SK-N-SH (cell line): ENCODE results near the gene TLL2. TPM values are rescaled to one million over a fixed set of nuclear protein-coding genes. Genes with fewer than 3 reads are reported as not detected.

Experiments
- CTCF ChIA-PET: fragments of 300-600, 350-600 bp; formaldehyde crosslinking; extraction: SDS; loops from one replicate; lab custom pipeline; 2021; lab: Yijun Ruan, JAX
- POLR2A ChIA-PET: fragments of 350-600 bp; sonication (Branson Sonifier 250); formaldehyde crosslinking; extraction: SDS; loops from one replicate; lab custom pipeline; 2020; ENCODE audit warnings: antibody characterized with exemption, inconsistent platforms; lab: Yijun Ruan, JAX
- DNase-seq: peaks from one replicate; pipeline ENCODE4 v3.0.0; 2012
- H2AFZ ChIP-seq: fragments of 200-600 bp; sonication (generic); 2 replicates; pipeline ENCODE4 v1.8.1; 2016; ENCODE audit warnings: antibody characterized with exemption, mild to moderate bottlenecking, low read depth
- H3F3A ChIP-seq: fragments of 200-600 bp; sonication (generic); replicated peaks from 2 replicates; pipeline ENCODE3; 2016; ENCODE audit warnings: antibody characterized with exemption, mild to moderate bottlenecking; ENCODE audit not compliant: insufficient read depth
- H3K27ac ChIP-seq, 2 experiments: fragments of 200-500 bp in 1 of 2; fragments of 200-600 bp in 1 of 2; sonication (Bioruptor generic) in 1 of 2; sonication (generic), shearing (Covaris generic) in 1 of 2; 2 replicates each; pipeline versions ENCODE4 v1.5.1 to v1.6.1; 2014 to 2016; ENCODE audit warnings: low read depth in 2 of 2, inconsistent platforms in 1 of 2, low read length in 1 of 2, mild to moderate bottlenecking in 1 of 2, mixed read lengths in 1 of 2
- H3K27me3 ChIP-seq: fragments of 200-600 bp; sonication (generic), shearing (Covaris generic); 2 replicates; pipeline ENCODE4 v1.6.1; 2016; ENCODE audit warnings: mixed run types; ENCODE audit not compliant: insufficient read depth
- H3K36me3 ChIP-seq, 2 experiments: fragments of 200-500 bp in 1 of 2; fragments of 200-600 bp in 1 of 2; sonication (Bioruptor generic) in 1 of 2; sonication (generic) in 1 of 2; replicated peaks in 1 of 2; 2 replicates each; pipeline versions ENCODE3 to v1.5.1; 2014 to 2016; ENCODE audit warnings: low read length in 1 of 2, mild to moderate bottlenecking in 1 of 2; ENCODE audit not compliant: insufficient read depth in 2 of 2, control insufficient read depth in 1 of 2
- H3K4me1 ChIP-seq, 2 experiments: fragments of 200-500 bp in 1 of 2; fragments of 200-600 bp in 1 of 2; sonication (Bioruptor generic) in 1 of 2; sonication (generic), shearing (Covaris generic) in 1 of 2; 2 replicates each; pipeline versions ENCODE4 v1.5.1 to v1.6.1; 2014 to 2016; ENCODE audit warnings: low read depth in 1 of 2, low read length in 1 of 2, mixed run types in 1 of 2; ENCODE audit not compliant: insufficient read depth in 2 of 2, control insufficient read depth in 1 of 2
- H3K4me2 ChIP-seq: fragments of 200-600 bp; sonication (generic), shearing (Covaris generic); 2 replicates; pipeline ENCODE4 v1.6.1; 2017; ENCODE audit warnings: mixed run types
- H3K4me3 ChIP-seq, 2 experiments: fragments of 200-500 bp in 1 of 2; fragments of 200-600 bp in 1 of 2; sonication (Bioruptor generic) in 1 of 2; sonication (generic), shearing (Covaris generic) in 1 of 2; 2 replicates each; pipeline versions ENCODE4 v1.5.1 to v1.8.1; 2014 to 2016; ENCODE audit warnings: low read depth in 2 of 2, inconsistent platforms in 1 of 2, low read length in 1 of 2, mild to moderate bottlenecking in 1 of 2, mixed read lengths in 1 of 2, moderate library complexity in 1 of 2
- H3K79me2 ChIP-seq: fragments of 200-600 bp; sonication (generic); 2 replicates; pipeline ENCODE4 v1.8.1; 2017; ENCODE audit warnings: mild to moderate bottlenecking; ENCODE audit not compliant: insufficient read depth
- H3K9ac ChIP-seq: fragments of 200-600 bp; sonication (generic); 2 replicates; pipeline ENCODE4 v1.6.1; 2017; ENCODE audit warnings: mixed run types
- H3K9me2 ChIP-seq: fragments of 200-600 bp; sonication (generic); 2 replicates; pipeline ENCODE4 v1.6.1; 2017; ENCODE audit warnings: mixed run types
- H3K9me3 ChIP-seq: fragments of 200-600 bp; sonication (generic); 2 replicates; pipeline ENCODE4 v1.6.1; 2017; ENCODE audit warnings: mixed run types, mild to moderate bottlenecking, moderate library complexity
- H4K20me1 ChIP-seq: fragments of 200-600 bp; sonication (generic); 2 replicates; pipeline ENCODE4 v1.6.1; 2017; ENCODE audit warnings: mild to moderate bottlenecking, mixed run types; ENCODE audit not compliant: insufficient read depth
- EP300 ChIP-seq, 2 experiments: IDR thresholded peaks; 2 replicates each; pipeline versions ENCODE4 v1.4.0 to v1.6.1; 2012; ENCODE audit warnings: borderline replicate concordance in 1 of 2, low read depth in 1 of 2, low read length in 1 of 2
- MAX ChIP-seq: IDR thresholded peaks from 2 replicates; pipeline ENCODE4 v1.4.0; 2012; ENCODE audit warnings: low read depth
- MEF2A ChIP-seq: IDR thresholded peaks from 2 replicates; pipeline ENCODE4 v1.4.0; 2012; ENCODE audit warnings: low read depth, borderline replicate concordance
- RXRA ChIP-seq: IDR thresholded peaks from 2 replicates; pipeline ENCODE4 v1.4.0; 2012; ENCODE audit warnings: low read depth, mild to moderate bottlenecking, borderline replicate concordance
- SMC3 ChIP-seq: IDR thresholded peaks from 2 replicates; pipeline ENCODE4 v1.6.1; 2012; ENCODE audit warnings: low read depth, low read length, improper control_type of control experiment
- TAF1 ChIP-seq: IDR thresholded peaks from 2 replicates; pipeline ENCODE4 v1.6.1; 2012; ENCODE audit warnings: low read depth, mild to moderate bottlenecking, low read length, moderate library complexity, borderline replicate concordance
- TCF12 ChIP-seq: IDR thresholded peaks from 2 replicates; pipeline ENCODE4 v1.4.0; 2012
- TEAD4 ChIP-seq: IDR thresholded peaks from 2 replicates; pipeline ENCODE4 v1.4.0; 2012; ENCODE audit warnings: mild to moderate bottlenecking, borderline replicate concordance; ENCODE audit not compliant: insufficient read depth
- USF2 ChIP-seq: fragments of 150-350 bp; IDR thresholded peaks from 2 replicates; pipeline ENCODE4 v1.6.1; 2017; ENCODE audit warnings: antibody characterized with exemption, low read length, low read depth, borderline replicate concordance
- YY1 ChIP-seq: IDR thresholded peaks from 2 replicates; pipeline ENCODE4 v1.4.0; 2012; ENCODE audit warnings: low read depth, mild to moderate bottlenecking
- WGBS: methylation state at CpG from one replicate; pipeline ENCODE4 v1.1.6; 2017; ENCODE audit warnings: low lambda C conversion rate; 5-methylcytosine and 5-hydroxymethylcytosine counted together
- polyA plus RNA-seq, 3 experiments: library from polyadenylated mRNA; depleted of rRNA; stranded (reverse); fragments of >200 nt; gene quantifications; 2 replicates each; pipeline ENCODE4 v1.2.3, GENCODE V29; 2012
- TF ChIP-seq, protein P1 (sequence below): IDR thresholded peaks from 2 replicates; pipeline ENCODE4; 2012
- TF ChIP-seq, protein P2 (sequence below): fragments of 150-350 bp; IDR thresholded peaks from 2 replicates; pipeline ENCODE4 v1.6.1; 2016; ENCODE audit warnings: mild to moderate bottlenecking, low read depth, low read length

Gene TLL2
- polyA plus RNA-seq, 1 of the 3 experiments (the other 2 are of a cell fraction), result 0.36 TPM

DNA sequence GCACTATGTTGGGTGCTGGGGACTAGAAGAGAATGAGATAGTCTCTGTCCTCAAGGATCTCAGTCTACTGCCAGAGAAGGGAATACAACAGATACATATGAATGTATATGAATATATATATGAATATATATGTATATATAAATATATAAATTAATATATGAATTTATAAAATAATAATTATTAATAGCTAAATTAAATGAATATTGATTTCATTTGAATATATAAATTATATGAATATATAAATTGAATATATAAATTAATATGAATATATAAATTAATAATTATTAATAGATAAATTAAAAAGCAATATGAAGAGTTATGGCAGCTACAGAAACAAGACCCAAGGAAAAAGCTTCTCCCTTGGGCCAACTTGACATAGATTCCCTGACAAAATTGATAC is 95.1 kb downstream of the TLL2 start (continued):
- TF ChIP-seq RXRA (no peak), EP300 (IDR thresholded peaks at IDR 0.05; ENCODE audit: borderline replicate concordance in 1 of 2, low read depth in 1 of 2, low read length in 1 of 2) (no peak)

GRCh38 chr10:96417441-96417840 is 96.3 kb downstream of the TLL2 start:
- WGBS, result 26% methylated on average over 3 of the region's 3 CpGs
- DNase-seq, result no peak
- Histone ChIP-seq H3K4me2 (no peak overlapping the region), H3K27me3 (no peaks in the 10 kb centered on the region; the same call in 1 of the 2 replicates), H3K9ac (no peak overlapping the region), H3K36me3 (no peaks in the 10 kb centered on the region), H3K9me3 (no peaks in the 10 kb centered on the region), H3F3A (no peaks in the 10 kb centered on the region), H4K20me1 (no peaks in the 10 kb centered on the region), H3K4me3 (no peak overlapping the region), H3K4me1 (peaks cover 0 to 25% of the 10 kb centered on the region in 2 experiments; a peak in 1 of 4 replicates), H2AFZ (no peak overlapping the region)
- POLR2A ChIA-PET, result no interaction called here
- CTCF ChIA-PET, result interaction anchor here (0.8 to 12.1 kb wide), 5 partner anchors 12 to 139 kb away, joined by 3 to 101 read pairs (median 8); no protein-coding TSS in a partner anchor
- TF ChIP-seq, protein P1, sequence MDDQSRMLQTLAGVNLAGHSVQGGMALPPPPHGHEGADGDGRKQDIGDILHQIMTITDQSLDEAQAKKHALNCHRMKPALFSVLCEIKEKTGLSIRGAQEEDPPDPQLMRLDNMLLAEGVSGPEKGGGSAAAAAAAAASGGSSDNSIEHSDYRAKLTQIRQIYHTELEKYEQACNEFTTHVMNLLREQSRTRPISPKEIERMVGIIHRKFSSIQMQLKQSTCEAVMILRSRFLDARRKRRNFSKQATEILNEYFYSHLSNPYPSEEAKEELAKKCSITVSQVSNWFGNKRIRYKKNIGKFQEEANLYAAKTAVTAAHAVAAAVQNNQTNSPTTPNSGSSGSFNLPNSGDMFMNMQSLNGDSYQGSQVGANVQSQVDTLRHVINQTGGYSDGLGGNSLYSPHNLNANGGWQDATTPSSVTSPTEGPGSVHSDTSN, result no peak
- TF ChIP-seq, all 33 proteins: peak for 0
- Histone ChIP-seq H3K79me2 (no peaks in the 10 kb centered on the region), H3K9me2 (no peaks in the 10 kb centered on the region), H3K27ac (no peak overlapping the region)

- Histone ChIP-seq H3F3A (no peaks in the 10 kb centered on the region), H3K27ac (no peak overlapping the region), H3K36me3 (no peaks in the 10 kb centered on the region), H3K4me2 (no peak overlapping the region), H2AFZ (no peak overlapping the region), H3K9ac (no peak overlapping the region), H4K20me1 (no peaks in the 10 kb centered on the region), H3K27me3 (no peaks in the 10 kb centered on the region; the same call in 1 of the 2 replicates), H3K9me3 (no peaks in the 10 kb centered on the region), H3K79me2 (no peaks in the 10 kb centered on the region), H3K4me3 (no peak overlapping the region), H3K4me1 (peaks cover 0 to 21% of the 10 kb centered on the region in 2 experiments; a peak in 1 of 4 replicates), H3K9me2 (no peaks in the 10 kb centered on the region)
- 49% methylated on average over 5 of the region's 7 CpGs for WGBS
- ChIA-PET CTCF (interaction anchor here (0.9 to 12.1 kb wide), 5 partner anchors 21 to 140 kb away, joined by 3 to 101 read pairs (median 8); partner anchors contain the start of gene TLL2), POLR2A (no interaction called here)
- TF ChIP-seq RXRA (no peak), TAF1 (no peak)
- no peak for DNase-seq
Observed at GRCh38 chr10:96416643-96417042, 97.1 kb downstream of the TLL2 start.

GRCh38 chr10:96415891-96416554 is 97.7 kb downstream of the TLL2 start:
- CTCF ChIA-PET, result interaction anchor here (0.7 to 12.1 kb wide), 7 partner anchors 21 to 140 kb away, joined by 3 to 101 read pairs (median 6); partner anchors contain the start of gene TLL2
- DNase-seq, result no peak
- Histone ChIP-seq H3K27me3 (no peaks in the 10 kb centered on the region; the same call in 1 of the 2 replicates), H4K20me1 (no peaks in the 10 kb centered on the region), H3K79me2 (no peaks in the 10 kb centered on the region), H3K4me2 (no peak overlapping the region), H3K4me3 (no peak overlapping the region), H3K9me3 (no peaks in the 10 kb centered on the region), H3K9me2 (no peaks in the 10 kb centered on the region), H3K27ac (no peak overlapping the region), H2AFZ (no peak overlapping the region), H3K36me3 (no peaks in the 10 kb centered on the region), H3K4me1 (peaks cover 0 to 20% of the 10 kb centered on the region in 2 experiments; a peak in 1 of 4 replicates), H3K9ac (no peak overlapping the region), H3F3A (no peaks in the 10 kb centered on the region)
- POLR2A ChIA-PET, result interaction anchor here (0.5 kb wide), 1 partner anchor 24 kb away, joined by 7 read pairs; no protein-coding TSS in a partner anchor
- 63% methylated on average over 5 of the region's 5 CpGs for WGBS
- no peak for TF ChIP-seq TAF1
- TF ChIP-seq SMC3, result no peak
- TF ChIP-seq, protein P1, result no peak
- TF ChIP-seq MEF2A, result no peak
- TF ChIP-seq YY1, result no peak
- no peak for TF ChIP-seq TEAD4
- TF ChIP-seq USF2, result no peak
- TF ChIP-seq MAX, result no peak
- TF ChIP-seq, protein P2, sequence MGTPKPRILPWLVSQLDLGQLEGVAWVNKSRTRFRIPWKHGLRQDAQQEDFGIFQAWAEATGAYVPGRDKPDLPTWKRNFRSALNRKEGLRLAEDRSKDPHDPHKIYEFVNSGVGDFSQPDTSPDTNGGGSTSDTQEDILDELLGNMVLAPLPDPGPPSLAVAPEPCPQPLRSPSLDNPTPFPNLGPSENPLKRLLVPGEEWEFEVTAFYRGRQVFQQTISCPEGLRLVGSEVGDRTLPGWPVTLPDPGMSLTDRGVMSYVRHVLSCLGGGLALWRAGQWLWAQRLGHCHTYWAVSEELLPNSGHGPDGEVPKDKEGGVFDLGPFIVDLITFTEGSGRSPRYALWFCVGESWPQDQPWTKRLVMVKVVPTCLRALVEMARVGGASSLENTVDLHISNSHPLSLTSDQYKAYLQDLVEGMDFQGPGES, result no peak
- TF ChIP-seq EP300 (IDR thresholded peaks at IDR 0.05; ENCODE audit: borderline replicate concordance in 1 of 2, low read depth in 1 of 2, low read length in 1 of 2), result no peak
- no peak for TF ChIP-seq TCF12
- TF ChIP-seq RXRA, result no peak
